ENCODE measurements around the gene CPNE8.

GRCh38 chr12:38825006-38825405 lies 80.4 kb downstream of the CPNE8 start:
- TF ChIP-seq CTCF (conservative IDR thresholded peaks at IDR 0.05; ENCODE audit: low read length) (no peak), EZH2phosphoT487 (IDR thresholded peaks at IDR 0.05; ENCODE audit: borderline replicate concordance, low read depth, low read length) (no peak)

Data from OCI-LY7 (cell line).